ENCODE results near the gene DYNC1H1. TPM values are rescaled to one million over a fixed set of nuclear protein-coding genes. Genes with fewer than 3 reads are reported as not detected.

The DYNC1H1 gene
- total and polyA plus RNA-seq, 2 of the 13 experiments (the other 11 are each of a cell fraction or from before 2014, with no cell fraction given): 74.4 to 239 TPM

GRCh38 chr14:101986953-101987352 lies 22.6 kb downstream of the DYNC1H1 start:
- ATAC-seq: no peak
- no TSS peak for BruUV-seq (replicated peaks)
- no peaks in the 10 kb centered on the region for H3K4me1 ChIP-seq (ENCODE audit: insufficient read depth, low read length)
- no peaks in the 10 kb centered on the region for H3K9me3 ChIP-seq (ENCODE audit: low read length)
- 100% methylated on average over 7 of the region's 7 CpGs for WGBS (ENCODE audit: low lambda C conversion rate)
- H2AFZ ChIP-seq (ENCODE audit: low read length): no peak overlapping the region
- no peaks in the 10 kb centered on the region for H3K27me3 ChIP-seq (ENCODE audit: control insufficient read depth in 1 of 2, insufficient read depth in 2 of 2, low read length in 2 of 2)
- no peak for FAIRE-seq
- TF ChIP-seq TEAD3 (CRISPR knock-in tag; optimal IDR thresholded peaks at IDR 0.05; ENCODE audit: borderline replicate concordance) (no peak), CSRNP2 (CRISPR knock-in tag; conservative IDR thresholded peaks at IDR 0.05; ENCODE audit: low read depth) (no peak), HDAC2 (CRISPR knock-in tag; IDR thresholded peaks at IDR 0.05) (no peak)
- TF ChIP-seq, protein P1, sequence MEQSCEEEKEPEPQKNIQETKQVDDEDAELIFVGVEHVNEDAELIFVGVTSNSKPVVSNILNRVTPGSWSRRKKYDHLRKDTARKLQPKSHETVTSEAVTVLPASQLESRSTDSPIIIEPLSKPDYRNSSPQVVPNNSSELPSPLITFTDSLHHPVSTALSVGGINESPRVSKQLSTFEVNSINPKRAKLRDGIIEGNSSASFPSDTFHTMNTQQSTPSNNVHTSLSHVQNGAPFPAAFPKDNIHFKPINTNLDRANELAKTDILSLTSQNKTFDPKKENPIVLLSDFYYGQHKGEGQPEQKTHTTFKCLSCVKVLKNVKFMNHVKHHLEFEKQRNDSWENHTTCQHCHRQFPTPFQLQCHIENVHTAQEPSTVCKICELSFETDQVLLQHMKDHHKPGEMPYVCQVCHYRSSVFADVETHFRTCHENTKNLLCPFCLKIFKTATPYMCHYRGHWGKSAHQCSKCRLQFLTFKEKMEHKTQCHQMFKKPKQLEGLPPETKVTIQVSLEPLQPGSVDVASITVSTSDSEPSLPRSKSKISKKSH (CRISPR knock-in tag; IDR thresholded peaks at IDR 0.05; ENCODE audit: borderline replicate concordance): no peak
- in situ Hi-C loops (cut with HindIII; ENCODE audit: extremely low pct_ligation_motif_present, low pct_unique_long_range_greater_than_20kb): no loop called here
- H3K9ac ChIP-seq (ENCODE audit: insufficient read depth, low read depth, low read length): no peak overlapping the region
- ChIA-PET CTCF (ENCODE audit: low intra/inter-chr PET ratio, low total read pairs) (no interaction called here), POLR2A (no interaction called here)
- no peak overlapping the region for H3K4me3 ChIP-seq (replicated peaks in 1 of 3; ENCODE audit: insufficient read depth in 1 of 3, low read depth in 2 of 3, low read length in 3 of 3)
- intact Hi-C loops (cut with micrococcal nuclease; ENCODE audit: unreplicated experiment): no loop called here
- no peak overlapping the region for H3K4me2 ChIP-seq (ENCODE audit: low read depth, low read length)
- peaks cover 34 to 77% of the 10 kb centered on the region in 2 experiments for H3K36me3 ChIP-seq (replicated peaks in 1 of 2; ENCODE audit: control insufficient read depth in 1 of 2, insufficient read depth in 2 of 2, low read length in 2 of 2)
- no peaks in the 10 kb centered on the region for H4K20me1 ChIP-seq (ENCODE audit: insufficient read depth, low read length)
- DNase-seq (ENCODE audit: low spot score): no peak
- no peaks in the 10 kb centered on the region for H3K79me2 ChIP-seq (ENCODE audit: insufficient read depth, low read length)
- H3K27ac ChIP-seq (ENCODE audit: extremely low read length, insufficient read depth, low read length): no peak overlapping the region

DNA sequence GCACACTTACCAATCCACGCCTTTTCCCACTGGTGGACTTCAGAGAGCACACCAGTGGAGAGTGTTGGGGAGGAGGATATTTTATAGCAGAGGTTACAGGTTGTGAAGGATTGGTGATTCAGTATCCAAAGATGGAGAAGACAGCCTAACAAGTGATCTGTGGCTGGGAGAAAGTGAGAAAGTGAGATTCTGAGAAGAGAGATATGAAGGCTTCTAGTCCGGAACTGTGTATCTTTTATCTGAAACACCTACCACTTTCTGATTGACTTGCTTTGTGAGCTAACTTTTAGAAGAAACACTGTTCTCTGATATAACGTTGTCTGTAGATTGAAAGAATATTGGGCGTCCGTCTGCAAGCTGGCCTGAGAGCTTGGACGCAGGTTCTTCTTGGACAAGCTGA lies 24.0 kb downstream of the DYNC1H1 start:
- no peak overlapping the region for H3K4me2 ChIP-seq (ENCODE audit: low read depth, low read length)
- H3K9ac ChIP-seq (ENCODE audit: insufficient read depth, low read depth, low read length): no peak overlapping the region
- H3K79me2 ChIP-seq (ENCODE audit: insufficient read depth, low read length): no peaks in the 10 kb centered on the region
- WGBS (ENCODE audit: low lambda C conversion rate): 97% methylated on average over 5 of the region's 6 CpGs
- no peaks in the 10 kb centered on the region for H3K9me3 ChIP-seq (ENCODE audit: low read length)
- H2AFZ ChIP-seq (ENCODE audit: low read length): no peak overlapping the region
- POLR2A ChIA-PET: no interaction called here
- H3K27ac ChIP-seq (ENCODE audit: extremely low read length, insufficient read depth, low read length): no peak overlapping the region
- H3K4me1 ChIP-seq (ENCODE audit: insufficient read depth, low read length): no peaks in the 10 kb centered on the region
- in situ Hi-C loops (cut with HindIII; ENCODE audit: extremely low pct_ligation_motif_present, low pct_unique_long_range_greater_than_20kb): no loop called here
- H4K20me1 ChIP-seq (ENCODE audit: insufficient read depth, low read length): no peaks in the 10 kb centered on the region
- CTCF ChIA-PET (ENCODE audit: low intra/inter-chr PET ratio, low total read pairs): no interaction called here
- TF ChIP-seq RBM22 (optimal IDR thresholded peaks at IDR 0.05; ENCODE audit: low read length): peak; percentile 58
- TF ChIP-seq ZNF431 (CRISPR knock-in tag; IDR thresholded peaks at IDR 0.05; ENCODE audit: borderline replicate concordance, low read depth): no peak
- ATAC-seq (no peak), DNase-seq (ENCODE audit: low spot score) (no peak), FAIRE-seq (no peak)
- peaks cover 37 to 81% of the 10 kb centered on the region in 2 experiments for H3K36me3 ChIP-seq (replicated peaks in 1 of 2; ENCODE audit: control insufficient read depth in 1 of 2, insufficient read depth in 2 of 2, low read length in 2 of 2)
- intact Hi-C loops (cut with micrococcal nuclease; ENCODE audit: unreplicated experiment): no loop called here
- H3K27me3 ChIP-seq (ENCODE audit: control insufficient read depth in 1 of 2, insufficient read depth in 2 of 2, low read length in 2 of 2): no peaks in the 10 kb centered on the region
- BruUV-seq (replicated peaks): no TSS peak
- no peak overlapping the region for H3K4me3 ChIP-seq (replicated peaks in 1 of 3; ENCODE audit: insufficient read depth in 1 of 3, low read depth in 2 of 3, low read length in 3 of 3)
